GM21360 (cell line): Measurements from ENCODE around the gene ZDHHC11.
"Not testable (repeated sequence)": the region's sequence is repeated elsewhere in the genome, so short reads cannot be mapped to it uniquely, and the experiment has no call there.

Experiments used
- ATAC-seq: cut with Tn5 transposase; IDR thresholded peaks from one replicate; pipeline ENCODE4 v1.9.1; 2021; ENCODE audit warnings: mild to moderate bottlenecking, moderate library complexity; ENCODE audit not compliant: unreplicated experiment

ZDHHC11 gene

DNA sequence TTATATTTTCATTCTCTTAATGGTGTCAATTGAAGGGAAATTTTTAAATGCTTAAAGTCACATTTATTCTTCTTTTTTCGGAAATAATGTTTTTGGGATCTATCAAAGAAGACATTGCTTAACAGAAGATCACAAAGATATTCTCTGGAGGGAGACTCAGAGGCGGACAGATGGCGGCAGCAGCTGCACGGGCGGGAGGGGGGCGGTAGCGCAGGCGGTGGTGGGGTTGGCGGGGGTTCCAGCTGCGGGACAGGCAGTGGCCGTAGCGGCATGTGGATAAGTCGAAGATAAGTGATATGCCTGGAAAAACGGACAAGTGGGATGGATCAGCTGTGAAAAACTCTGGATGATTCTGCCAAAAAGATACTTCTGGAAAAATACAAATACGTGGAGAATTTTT is 34.6 kb downstream of the ZDHHC11 start:
- ATAC-seq = no peak

DNA sequence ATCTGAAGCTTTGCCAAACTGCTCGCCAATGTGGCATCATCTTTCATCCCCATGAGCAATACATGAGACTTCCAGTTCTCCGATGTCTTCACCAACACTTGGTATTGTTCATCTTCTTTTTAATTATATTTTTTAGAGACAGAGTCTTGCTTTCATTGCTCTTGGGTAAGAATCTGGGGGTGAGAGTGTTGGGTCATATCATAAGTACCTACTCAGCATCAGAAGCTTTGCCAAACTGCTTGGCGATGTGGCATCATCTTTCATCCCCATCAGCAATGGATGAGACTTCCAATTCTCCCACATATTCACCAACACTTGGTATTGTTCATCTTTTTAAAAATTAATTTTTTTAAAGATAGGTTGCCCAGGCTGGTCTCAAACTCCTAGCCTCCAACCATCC is 35.3 kb downstream of the ZDHHC11 start:
- ATAC-seq = no peak

DNA sequence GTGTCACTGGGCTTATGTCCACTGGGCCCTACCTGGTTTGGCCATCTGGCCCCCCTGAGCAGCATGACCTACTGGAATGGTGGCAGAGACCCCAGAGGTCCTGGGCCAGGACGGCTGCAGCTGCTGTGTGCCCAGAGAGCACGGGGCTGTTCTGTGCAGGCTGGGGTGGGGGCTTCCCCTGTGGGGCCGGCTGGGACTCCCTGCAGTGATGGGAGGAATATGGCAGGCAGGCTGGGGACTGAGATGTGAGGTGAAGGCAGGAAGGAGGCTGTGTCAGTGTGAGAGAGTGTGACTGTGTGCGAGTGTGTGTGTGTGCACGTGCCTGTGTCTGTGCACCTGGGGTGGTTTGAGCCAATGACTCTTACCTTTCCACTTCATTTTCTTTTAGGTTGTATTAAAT is 37.2 kb downstream of the ZDHHC11 start:
- ATAC-seq = not testable (repeated sequence)

DNA sequence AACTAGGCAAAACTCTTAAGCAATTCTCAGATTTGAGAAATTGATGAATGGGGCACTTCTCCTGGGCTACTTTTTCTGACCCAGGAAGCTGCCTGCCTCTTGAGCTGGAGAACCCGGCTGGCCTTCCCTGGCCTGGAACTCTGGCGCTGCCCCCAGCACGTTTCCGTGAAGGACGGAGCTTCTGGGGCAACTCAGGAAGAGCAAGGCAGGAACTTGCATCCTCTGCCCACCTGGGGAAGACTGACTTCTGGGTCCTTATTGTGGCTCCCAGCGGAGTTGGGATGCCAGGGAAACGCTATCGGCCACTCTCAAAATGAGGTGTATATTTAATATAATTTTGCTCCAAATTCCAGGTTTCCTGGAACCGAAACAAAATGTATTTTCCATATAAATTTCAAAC is 39.4 kb downstream of the ZDHHC11 start:
- not testable (repeated sequence) for ATAC-seq

DNA sequence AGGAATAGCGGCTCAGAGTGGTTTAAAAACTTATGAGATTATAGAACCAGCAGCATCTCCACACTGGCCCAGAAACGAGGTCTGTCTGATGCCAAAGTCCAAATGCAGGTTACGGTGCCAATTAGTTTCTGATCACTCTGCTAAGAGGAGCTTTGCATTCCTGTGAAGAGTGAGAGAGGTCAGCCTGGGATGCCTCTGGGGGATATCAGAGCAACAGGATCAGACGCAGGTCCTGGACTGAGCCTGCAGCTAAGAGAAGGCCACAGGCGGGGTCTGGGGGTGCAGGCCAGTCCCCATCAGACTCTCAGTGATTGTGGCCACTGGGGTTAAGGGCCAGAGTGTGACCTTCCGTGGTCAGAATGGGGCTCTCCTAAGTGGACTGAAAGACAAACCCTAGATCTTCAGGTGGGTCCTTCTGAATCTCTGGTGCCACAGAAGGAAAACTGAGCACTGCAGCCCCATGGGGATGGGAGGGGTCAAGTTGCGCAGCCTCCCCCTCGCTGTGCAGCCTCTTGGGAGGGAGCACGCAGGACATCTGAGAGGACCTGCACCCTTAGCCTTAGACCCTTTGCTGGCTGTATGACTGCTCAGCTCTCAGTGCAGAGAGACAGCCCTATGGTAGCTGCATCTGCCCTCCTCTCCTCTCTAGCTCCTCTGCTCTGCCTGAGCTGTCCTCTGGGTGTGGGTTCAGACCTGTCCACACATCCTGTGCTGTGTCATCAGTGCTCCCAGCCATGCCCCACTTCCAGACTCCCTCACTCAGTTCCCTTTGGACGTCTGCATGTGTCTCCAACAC is 42.9 kb downstream of the ZDHHC11 start:
- not testable (repeated sequence) for ATAC-seq

DNA sequence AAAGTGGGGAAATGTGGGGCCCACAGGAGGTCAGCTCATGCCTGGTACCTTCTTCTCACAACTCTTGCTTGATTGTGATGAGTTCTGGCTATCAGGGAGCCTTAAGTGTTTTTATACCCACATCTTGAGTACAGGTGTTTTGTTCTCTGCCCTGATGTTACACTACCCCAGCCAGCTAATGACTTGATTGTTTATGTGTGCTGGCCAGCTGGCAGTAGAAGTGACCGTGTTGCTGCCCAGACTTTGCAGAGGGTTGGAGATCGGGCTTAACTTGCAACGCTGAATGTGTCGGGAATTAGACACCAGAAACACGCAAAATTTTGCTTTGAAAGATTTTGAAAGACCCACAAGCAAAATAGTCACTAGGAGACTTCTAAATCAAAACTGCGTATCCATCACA is 49.3 kb downstream of the ZDHHC11 start:
- no peak for ATAC-seq

DNA sequence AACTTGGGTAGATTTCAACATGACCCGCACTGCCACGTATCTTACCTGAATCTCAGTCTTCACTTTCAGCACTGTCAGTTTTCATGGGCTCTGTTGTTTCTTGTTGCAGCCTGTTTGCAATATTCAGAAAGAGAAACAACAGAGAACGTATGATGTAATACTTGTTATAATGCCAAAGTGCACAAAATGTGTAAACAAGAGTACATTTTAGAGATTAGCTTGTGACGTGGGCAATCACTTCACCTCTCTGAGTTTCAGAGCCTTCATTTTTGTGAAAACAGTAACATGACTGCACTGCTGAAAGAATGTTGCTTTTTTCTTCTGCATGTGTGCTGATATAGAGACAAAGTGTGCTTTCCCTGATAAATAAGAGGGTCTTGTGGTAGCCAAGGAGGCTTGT is 49.7 kb downstream of the ZDHHC11 start:
- not testable (repeated sequence) for ATAC-seq

DNA sequence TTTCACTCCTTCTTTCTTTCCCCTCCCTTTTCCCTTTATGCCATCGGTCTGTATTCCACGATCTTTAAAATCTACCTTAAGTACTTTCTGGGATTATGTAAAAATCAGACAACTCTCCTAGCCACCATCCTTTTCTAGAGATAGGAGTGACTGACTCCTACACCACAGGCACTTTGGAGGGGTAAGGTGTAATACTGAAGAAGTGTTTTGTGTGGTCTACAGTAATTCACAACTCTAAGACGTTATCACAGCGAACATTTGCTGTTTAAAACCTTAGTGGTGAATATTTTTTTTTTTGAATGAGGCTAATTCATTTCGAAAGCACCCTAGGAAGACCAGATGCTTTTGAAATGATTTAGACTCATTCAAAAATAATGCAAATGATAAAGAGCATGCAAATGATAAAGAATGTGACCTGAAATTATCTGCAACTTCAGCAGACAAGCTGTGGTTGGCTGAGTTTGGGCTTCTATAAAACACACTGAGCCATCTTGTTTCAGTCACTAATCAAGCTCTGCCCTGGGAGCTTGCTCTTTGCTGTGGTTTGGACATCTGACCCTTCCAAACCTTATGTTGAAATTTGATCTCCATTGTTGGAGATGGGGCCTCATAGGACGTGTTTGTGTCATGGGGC is 52.2 kb downstream of the ZDHHC11 start:
- not testable (repeated sequence) for ATAC-seq

DNA sequence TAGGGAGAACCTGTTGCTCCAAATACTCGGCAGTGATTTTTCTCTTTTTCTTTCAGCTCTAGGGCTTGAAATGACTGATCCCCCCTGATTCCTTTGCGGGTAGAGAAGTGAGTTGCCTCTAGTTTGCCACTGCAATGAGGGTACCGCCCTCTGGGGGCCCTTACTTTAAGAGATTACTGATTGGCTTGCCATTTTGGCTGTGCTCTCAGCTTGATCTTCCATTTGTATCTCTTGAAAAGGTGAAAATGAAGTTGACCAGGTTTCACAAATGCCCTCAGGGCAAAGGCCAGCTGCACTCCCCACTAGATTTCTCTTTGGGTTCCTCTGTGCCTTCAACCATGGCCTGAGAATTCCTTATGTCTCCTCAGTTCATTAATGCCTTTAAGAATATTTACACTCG is 52.8 kb downstream of the ZDHHC11 start:
- not testable (repeated sequence) for ATAC-seq

DNA sequence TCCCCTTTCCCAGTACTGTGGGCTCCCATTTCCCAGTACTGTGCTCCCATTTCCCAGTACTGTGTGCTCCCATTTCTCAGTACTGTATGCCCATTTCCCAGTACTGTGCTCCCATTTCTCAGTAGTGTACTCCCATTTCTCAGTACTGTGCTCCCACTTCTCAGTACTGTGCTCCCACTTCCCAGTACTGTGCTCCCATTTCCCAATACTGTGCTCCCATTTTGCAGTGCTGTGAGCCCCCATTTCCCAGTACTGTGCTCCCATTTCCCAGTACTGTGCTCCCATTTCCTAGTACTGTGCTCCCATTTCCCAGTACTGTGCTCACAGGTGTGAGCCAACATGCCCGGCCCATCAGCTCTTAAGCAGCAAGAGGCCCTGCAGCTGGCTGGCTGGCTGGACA is 54.9 kb downstream of the ZDHHC11 start:
- not testable (repeated sequence) for ATAC-seq

DNA sequence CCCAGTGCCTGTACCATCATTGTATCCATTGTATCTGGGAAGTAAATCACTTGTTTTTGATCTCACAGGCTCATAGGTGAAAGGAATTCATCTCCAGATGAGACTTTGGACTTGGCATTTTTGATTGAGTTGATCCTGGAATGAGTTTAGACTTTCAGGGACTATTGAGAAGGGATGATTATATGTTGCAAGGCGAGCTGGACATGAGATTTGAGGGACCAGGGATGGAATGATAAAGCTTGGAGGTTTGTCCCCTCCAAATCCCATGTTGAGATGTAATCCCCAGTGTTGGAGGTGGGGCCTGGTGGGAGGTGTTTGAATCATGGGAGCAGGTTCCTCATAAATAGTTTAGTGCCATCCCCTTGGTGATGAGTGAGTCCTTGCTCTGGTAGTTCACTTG is 55.8 kb downstream of the ZDHHC11 start:
- ATAC-seq = not testable (repeated sequence)

DNA sequence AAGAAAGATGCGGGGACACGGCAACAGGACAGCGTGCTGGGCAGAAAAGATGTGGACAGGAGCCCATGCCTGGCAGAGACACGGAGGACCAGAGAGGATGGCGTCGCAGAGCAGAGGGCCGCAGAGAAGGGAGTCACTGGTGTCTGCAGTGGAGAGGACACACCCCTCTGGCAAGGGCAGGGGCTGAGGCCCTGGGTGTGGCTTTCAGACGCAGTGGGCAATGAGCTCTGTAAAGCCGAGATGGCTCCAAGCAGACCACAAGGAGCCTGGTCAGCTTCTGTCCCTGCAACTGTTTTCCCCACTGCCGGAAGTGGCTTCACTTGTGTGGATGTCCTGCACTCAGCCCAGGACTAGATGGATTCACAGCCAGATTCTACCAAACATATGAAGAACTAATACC is 62.1 kb downstream of the ZDHHC11 start:
- not testable (repeated sequence) for ATAC-seq

DNA sequence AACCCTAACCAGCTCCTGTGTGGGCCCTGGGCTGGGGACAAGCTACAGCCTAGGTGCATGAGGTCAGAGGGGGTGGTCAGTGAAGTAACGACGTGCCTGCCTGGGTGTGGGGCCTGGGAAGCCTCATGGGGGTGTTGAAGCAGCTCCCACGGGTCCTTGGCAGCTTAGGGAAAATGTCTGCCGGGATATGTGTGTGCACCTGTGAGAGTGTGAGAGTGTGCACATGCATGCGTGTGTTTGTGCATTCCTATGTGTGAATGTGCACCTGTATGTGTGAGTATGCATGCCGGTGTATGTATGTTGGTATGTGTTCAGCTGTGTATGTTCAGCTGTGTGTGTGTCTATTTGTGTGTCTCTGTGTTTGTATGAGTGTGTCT is 62.9 kb downstream of the ZDHHC11 start:
- not testable (repeated sequence) for ATAC-seq

DNA sequence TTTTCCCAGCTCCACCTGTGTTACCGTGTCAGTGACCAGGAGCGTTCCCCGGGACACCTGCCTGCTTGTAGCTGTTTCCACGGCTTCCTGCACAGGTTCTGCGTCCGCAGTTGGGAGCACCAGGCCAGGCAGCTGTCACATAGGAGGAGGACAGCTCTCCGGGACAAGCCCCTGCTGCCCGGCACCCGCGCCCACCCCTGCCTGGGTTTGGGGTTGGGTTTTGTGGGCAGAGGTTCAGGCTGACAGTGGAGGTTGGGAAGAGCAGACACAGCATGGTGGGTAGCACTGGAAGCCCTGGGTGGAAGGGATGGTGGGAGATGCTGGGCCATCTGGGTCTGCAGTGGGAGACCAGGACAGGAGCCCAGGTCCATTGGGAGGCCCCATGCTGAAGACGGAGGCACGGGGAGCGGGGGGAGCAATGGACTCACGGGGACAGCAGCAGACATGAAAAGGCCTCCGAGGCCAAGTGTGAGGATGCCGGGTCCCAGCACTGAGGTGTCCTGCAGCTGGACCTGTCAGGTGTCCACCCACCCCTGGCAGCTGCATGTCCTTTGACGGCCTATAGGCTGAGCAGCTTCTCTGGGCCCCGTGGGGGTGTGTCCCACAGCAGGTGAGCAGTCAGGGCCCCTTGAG is 63.4 kb downstream of the ZDHHC11 start:
- ATAC-seq = not testable (repeated sequence)

DNA sequence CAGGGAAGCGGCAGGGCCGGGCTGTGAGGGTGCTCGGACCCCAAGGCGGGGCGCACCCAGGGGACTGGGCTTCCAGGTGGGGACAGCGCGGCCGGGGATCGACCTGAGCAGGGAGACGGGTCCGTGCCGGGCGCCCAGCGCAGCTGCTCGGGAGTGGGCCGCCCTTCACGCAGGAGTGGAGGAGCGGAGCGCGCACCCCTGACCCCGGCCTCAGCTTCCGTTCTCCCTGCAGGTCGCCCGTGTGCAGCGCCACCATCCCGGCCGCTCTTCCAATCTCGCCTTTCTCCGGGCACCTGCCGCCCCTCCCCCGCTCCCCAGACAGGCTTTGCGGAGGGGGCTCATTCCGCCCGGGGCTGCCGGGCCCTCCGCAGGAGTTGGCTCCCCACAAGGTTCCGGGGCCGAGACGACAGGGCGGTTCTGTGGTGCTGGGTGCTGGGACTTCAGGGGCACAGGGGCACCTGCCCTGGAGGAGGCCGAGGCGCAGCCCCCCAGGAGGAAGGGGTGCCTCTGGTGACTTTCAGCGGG is 65.5 kb downstream of the ZDHHC11 start:
- not testable (repeated sequence) for ATAC-seq

DNA sequence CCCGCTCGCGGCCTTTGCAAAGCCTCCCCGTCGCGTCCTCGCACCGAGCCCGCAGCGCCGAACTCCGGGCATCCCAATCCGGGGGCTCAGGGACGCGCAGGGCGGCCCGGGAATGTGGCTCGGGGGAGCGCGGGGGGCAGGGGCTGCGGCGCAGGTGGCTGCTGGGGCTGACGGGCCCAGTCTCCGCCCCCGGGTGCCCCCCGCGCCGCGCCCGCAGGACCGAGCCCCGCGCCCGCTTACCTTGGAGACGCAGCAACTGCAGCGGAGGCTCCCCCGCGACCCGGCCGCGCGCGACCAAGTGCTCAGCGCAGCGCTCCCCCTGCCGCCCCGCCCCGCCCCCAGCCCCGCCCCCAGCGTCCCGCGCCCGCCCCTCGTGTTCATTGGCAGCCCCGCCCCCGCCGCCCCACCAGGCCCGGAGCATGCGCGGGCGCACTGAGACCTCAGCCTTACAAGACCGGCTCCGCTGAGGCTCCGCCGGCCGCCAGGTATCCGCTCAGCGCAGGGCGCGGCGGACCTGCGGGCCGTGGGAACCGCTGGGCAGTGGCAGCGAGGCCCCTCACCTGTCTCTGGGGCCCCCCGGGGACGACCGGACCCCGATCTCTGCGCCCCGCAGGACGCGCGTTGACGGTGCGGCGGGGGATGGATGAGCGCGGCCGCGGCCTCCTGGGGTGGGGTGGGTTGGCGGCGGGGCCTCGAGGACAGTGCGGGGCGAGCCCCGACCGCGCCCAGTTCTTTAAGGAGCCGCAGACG is 66.2 kb downstream of the ZDHHC11 start, which contains the start of gene ZDHHC11B:
TSS of gene ZDHHC11B (minus strand) at position 302 of the 750 bp plus-strand sequence. CDS start 17,810 bp downstream, outside the sequence.
- not testable (repeated sequence) for ATAC-seq

DNA sequence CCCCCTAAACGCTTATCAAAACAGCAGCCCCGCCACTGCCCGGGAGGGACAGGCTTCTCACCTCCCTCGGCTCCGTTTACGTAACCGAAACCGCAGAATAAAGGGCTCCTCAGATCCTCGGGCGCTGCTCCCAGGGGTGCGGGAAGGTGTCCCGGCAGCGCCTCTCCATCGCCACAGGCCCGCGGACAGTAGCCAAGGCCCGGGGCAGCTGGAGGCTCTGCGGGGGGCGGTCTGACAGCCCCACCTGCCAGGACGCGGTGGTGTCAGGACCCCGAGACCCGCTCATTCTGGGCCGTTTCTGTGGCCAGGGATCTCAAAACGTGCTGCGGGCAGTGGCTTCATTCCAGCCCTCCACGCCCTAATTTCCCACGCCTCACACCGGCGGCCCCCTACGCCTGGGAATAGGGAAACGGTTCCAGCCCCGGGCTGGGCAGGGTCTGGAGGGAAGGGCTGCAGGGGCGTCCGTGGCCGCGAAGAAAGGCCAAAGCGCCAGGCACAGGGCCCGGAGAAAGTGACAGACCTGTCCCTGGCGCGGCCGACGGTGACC is 66.8 kb downstream of the ZDHHC11 start:
- ATAC-seq = not testable (repeated sequence)

DNA sequence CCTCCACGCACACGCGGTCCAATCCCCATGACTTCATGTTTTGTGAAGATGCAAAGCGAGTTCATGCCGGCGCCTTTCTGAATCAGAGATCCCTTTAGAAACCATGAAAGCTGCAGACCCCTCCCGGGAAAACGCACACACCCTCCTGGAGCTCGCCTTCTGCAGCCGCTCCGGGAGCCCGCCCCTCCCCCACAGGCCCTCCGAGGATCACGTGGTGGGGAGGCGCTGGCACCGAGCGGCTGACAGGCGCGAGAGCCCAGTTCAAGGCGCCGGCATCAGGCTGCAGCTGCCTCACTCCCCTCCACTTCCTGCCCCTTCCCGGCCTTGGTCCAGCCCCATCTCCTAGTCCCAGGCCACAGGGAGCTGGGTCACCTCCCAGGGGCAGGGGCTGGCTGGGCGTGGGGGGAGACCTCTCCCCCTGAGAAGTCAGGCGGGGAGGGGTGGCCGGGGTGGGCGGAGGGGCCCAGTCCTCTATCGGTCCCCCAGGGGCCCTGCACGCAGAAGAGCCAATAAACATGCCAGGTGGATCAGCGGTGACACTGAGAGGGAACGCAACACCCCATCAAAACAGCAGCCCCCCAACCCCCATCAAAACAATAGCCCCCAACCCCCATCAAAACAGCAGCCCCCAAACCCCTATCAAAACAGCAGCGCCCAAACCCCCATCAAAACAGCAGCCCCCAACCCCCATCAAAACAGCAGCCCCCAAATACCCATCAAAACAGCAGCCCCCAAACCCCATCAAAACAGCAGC is 67.6 kb downstream of the ZDHHC11 start:
- not testable (repeated sequence) for ATAC-seq

DNA sequence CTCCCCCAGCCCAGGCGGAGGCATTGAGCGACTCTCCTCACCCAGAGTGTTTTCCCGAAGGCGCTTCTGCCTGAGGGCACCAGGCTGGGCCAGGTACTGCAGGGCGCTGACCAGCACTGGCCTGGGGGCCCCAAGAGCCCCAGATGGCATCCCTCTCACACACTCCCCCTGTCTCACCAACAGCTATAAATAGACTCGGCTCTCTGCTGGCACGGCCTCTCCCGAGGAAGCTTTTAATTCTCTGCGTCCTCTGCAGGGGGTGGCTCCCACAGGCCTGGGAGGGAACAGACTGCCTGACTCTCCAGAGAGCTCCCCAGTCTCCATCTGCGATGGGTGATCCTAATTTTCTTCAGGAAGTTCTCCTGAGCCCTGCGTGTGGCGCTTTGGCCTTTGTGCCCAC is 68.4 kb downstream of the ZDHHC11 start:
- ATAC-seq = not testable (repeated sequence)

DNA sequence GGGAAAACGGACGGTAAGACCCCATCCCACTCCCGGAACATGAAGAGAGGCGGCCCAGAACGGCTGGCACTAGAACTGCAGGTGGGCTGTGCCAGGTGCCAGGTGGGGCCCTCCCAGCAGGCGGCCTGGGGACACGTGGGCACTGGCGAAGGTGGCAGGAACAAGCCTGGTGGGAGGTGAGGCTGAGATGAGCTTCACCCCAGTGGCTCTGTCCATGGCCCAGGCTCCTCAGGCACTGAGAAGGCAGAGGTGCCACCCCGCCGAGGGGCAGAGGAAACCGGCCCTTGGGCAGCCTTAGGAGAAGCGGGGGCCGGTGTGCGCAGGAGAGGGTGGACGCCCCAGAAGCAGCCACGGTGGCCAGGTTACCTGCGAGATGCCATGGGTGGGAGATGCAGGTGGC is 70.2 kb downstream of the ZDHHC11 start:
- ATAC-seq = not testable (repeated sequence)
